ENCODE measurements around the gene TNFRSF19.

Gene TNFRSF19

GRCh38 chr13:23629566-23630272 lies 59.5 kb downstream of the TNFRSF19 start:
- no peak for DNase-seq

- no peak for DNase-seq
Measured at GRCh38 chr13:23630349-23631093, 60.3 kb downstream of the TNFRSF19 start.

GRCh38 chr13:23631311-23632047 lies 61.3 kb downstream of the TNFRSF19 start:
- DNase-seq = no peak

GRCh38 chr13:23632048-23632582 lies 61.9 kb downstream of the TNFRSF19 start:
- DNase-seq = no peak

- no peak for DNase-seq
Measured at GRCh38 chr13:23632741-23633140, 62.5 kb downstream of the TNFRSF19 start.

- no peak for DNase-seq
Measured at GRCh38 chr13:23634897-23635296, 64.7 kb downstream of the TNFRSF19 start.

GRCh38 chr13:23636360-23636759 lies 66.1 kb downstream of the TNFRSF19 start:
- DNase-seq = no peak

- no peak for DNase-seq
Measured at GRCh38 chr13:23637829-23638228, 67.6 kb downstream of the TNFRSF19 start.

- DNase-seq = no peak
Measured at GRCh38 chr13:23639674-23640073, 69.5 kb downstream of the TNFRSF19 start.

- no peak for DNase-seq
Measured at GRCh38 chr13:23642110-23642509, 71.9 kb downstream of the TNFRSF19 start.

- no peak for DNase-seq
Measured at GRCh38 chr13:23643338-23644125, 73.3 kb downstream of the TNFRSF19 start.

GRCh38 chr13:23644126-23644419 lies 73.9 kb downstream of the TNFRSF19 start:
- DNase-seq = no peak

- no peak for DNase-seq
Measured at GRCh38 chr13:23644527-23645138, 74.4 kb downstream of the TNFRSF19 start.

- no peak for DNase-seq
Measured at GRCh38 chr13:23645851-23646250, 75.6 kb downstream of the TNFRSF19 start.

GRCh38 chr13:23651439-23651838 lies 81.2 kb downstream of the TNFRSF19 start:
- no peak for DNase-seq

- DNase-seq = no peak
Measured at GRCh38 chr13:23651887-23652286, 81.7 kb downstream of the TNFRSF19 start.

- no peak for DNase-seq
Measured at GRCh38 chr13:23652909-23653726, 82.9 kb downstream of the TNFRSF19 start.

GRCh38 chr13:23654111-23655110 lies 84.2 kb downstream of the TNFRSF19 start:
- DNase-seq = no peak

- no peak for DNase-seq
Measured at GRCh38 chr13:23655321-23655720, 85.1 kb downstream of the TNFRSF19 start.
